ENCODE results near the gene RBPMS2. TPM values are rescaled to one million over a fixed set of nuclear protein-coding genes. Genes with fewer than 3 reads are reported as not detected.

RBPMS2 gene
- total and polyA plus RNA-seq, 5 donors = 380 to 503 (median 390) TPM

- 86% methylated on average over 3 of the region's 3 CpGs for WGBS
- Histone ChIP-seq H3K9me3 (ENCODE audit: control insufficient read depth, low read length) (no peaks in the 10 kb centered on the region), H3K4me3 (ENCODE audit: low read length) (no peak overlapping the region), H3K27me3 (ENCODE audit: control insufficient read depth, insufficient read depth) (no peaks in the 10 kb centered on the region), H3K4me1 (ENCODE audit: control insufficient read depth, insufficient read depth, low read length) (peaks cover 14% of the 10 kb centered on the region), H3K27ac (ENCODE audit: low read length) (no peak overlapping the region)
- DNase-seq (no peak), ATAC-seq (no peak)
- intact Hi-C loops (cut with DNase I) = no loop called here
These were observed 70.4 kb downstream of the RBPMS2 start for GRCh38 chr15:64705006-64705405.

- intact Hi-C loops (cut with DNase I) = no loop called here
- DNase-seq (no peak), ATAC-seq (peak; percentile 1)
- 50% methylated on average over 7 of the region's 7 CpGs for WGBS
- H3K9me3 ChIP-seq (ENCODE audit: control insufficient read depth, low read length) = no peaks in the 10 kb centered on the region
- no peaks in the 10 kb centered on the region for H3K27me3 ChIP-seq (ENCODE audit: control insufficient read depth, insufficient read depth)
- H3K27ac ChIP-seq (ENCODE audit: low read length) = peak overlapping the region; percentile 84
- H3K4me3 ChIP-seq (ENCODE audit: low read length) = peak overlapping the region; percentile 88
- peaks cover 21% of the 10 kb centered on the region for H3K4me1 ChIP-seq (ENCODE audit: control insufficient read depth, insufficient read depth, low read length)
These were observed 71.8 kb downstream of the RBPMS2 start for GRCh38 chr15:64703632-64703959.

GRCh38 chr15:64702816-64703631 lies 72.4 kb downstream of the RBPMS2 start:
- intact Hi-C loops (cut with DNase I) = no loop called here
- WGBS = under 1% methylated on average over 62 of the region's 62 CpGs
- Histone ChIP-seq H3K9me3 (ENCODE audit: control insufficient read depth, low read length) (no peaks in the 10 kb centered on the region), H3K4me1 (ENCODE audit: control insufficient read depth, insufficient read depth, low read length) (peaks cover 21% of the 10 kb centered on the region), H3K4me3 (ENCODE audit: low read length) (peak overlapping the region; percentile 88), H3K27me3 (ENCODE audit: control insufficient read depth, insufficient read depth) (no peaks in the 10 kb centered on the region), H3K27ac (ENCODE audit: low read length) (peak overlapping the region; percentile 84)
- peak; percentile 95 to 96 for ATAC-seq
- DNase-seq = peak; percentile 98 to 99 (median 99)

- Histone ChIP-seq H3K9me3 (ENCODE audit: control insufficient read depth, low read length) (no peaks in the 10 kb centered on the region), H3K4me3 (ENCODE audit: low read length) (peak overlapping the region; percentile 88), H3K27ac (ENCODE audit: low read length) (peak overlapping the region; percentile 70), H3K27me3 (ENCODE audit: control insufficient read depth, insufficient read depth) (no peaks in the 10 kb centered on the region), H3K4me1 (ENCODE audit: control insufficient read depth, insufficient read depth, low read length) (peaks cover 25% of the 10 kb centered on the region)
- 23% methylated on average over 5 of the region's 5 CpGs for WGBS
- ATAC-seq (no peak), DNase-seq (no peak)
- intact Hi-C loops (cut with DNase I) = no loop called here
These were observed 73.8 kb downstream of the RBPMS2 start for GRCh38 chr15:64701482-64702184.

- intact Hi-C loops (cut with DNase I) = no loop called here
- Histone ChIP-seq H3K27ac (ENCODE audit: low read length) (no peak overlapping the region), H3K4me3 (ENCODE audit: low read length) (peak overlapping the region; percentile 88), H3K27me3 (ENCODE audit: control insufficient read depth, insufficient read depth) (no peaks in the 10 kb centered on the region), H3K4me1 (ENCODE audit: control insufficient read depth, insufficient read depth, low read length) (peaks cover 25% of the 10 kb centered on the region), H3K9me3 (ENCODE audit: control insufficient read depth, low read length) (no peaks in the 10 kb centered on the region)
- ATAC-seq = no peak
- DNase-seq = no peak
- WGBS = 44% methylated on average over 3 of the region's 3 CpGs
These were observed 74.3 kb downstream of the RBPMS2 start for GRCh38 chr15:64701051-64701450.

- ATAC-seq (peak; percentile 44 to 58), DNase-seq (peak; percentile 47 to 84 (median 82))
- 15% methylated on average over 7 of the region's 7 CpGs for WGBS
- Histone ChIP-seq H3K4me3 (ENCODE audit: low read length) (peak overlapping the region; percentile 4), H3K27me3 (ENCODE audit: control insufficient read depth, insufficient read depth) (no peaks in the 10 kb centered on the region), H3K4me1 (ENCODE audit: control insufficient read depth, insufficient read depth, low read length) (peaks cover 26% of the 10 kb centered on the region), H3K9me3 (ENCODE audit: control insufficient read depth, low read length) (no peaks in the 10 kb centered on the region), H3K27ac (ENCODE audit: low read length) (peak overlapping the region; percentile 96)
- intact Hi-C loops (cut with DNase I) = no loop called here
These were observed 75.5 kb downstream of the RBPMS2 start for GRCh38 chr15:64699751-64700388.

- Histone ChIP-seq H3K9me3 (ENCODE audit: control insufficient read depth, low read length) (no peaks in the 10 kb centered on the region), H3K27ac (ENCODE audit: low read length) (peak overlapping the region; percentile 96), H3K27me3 (ENCODE audit: control insufficient read depth, insufficient read depth) (no peaks in the 10 kb centered on the region), H3K4me3 (ENCODE audit: low read length) (peak overlapping the region; percentile 16), H3K4me1 (ENCODE audit: control insufficient read depth, insufficient read depth, low read length) (peaks cover 28% of the 10 kb centered on the region)
- DNase-seq = no peak
- intact Hi-C loops (cut with DNase I) = no loop called here
- ATAC-seq = no peak
These were observed 76.6 kb downstream of the RBPMS2 start for GRCh38 chr15:64698823-64699222.

GRCh38 chr15:64697911-64698369 lies 77.4 kb downstream of the RBPMS2 start:
- intact Hi-C loops (cut with DNase I) = no loop called here
- WGBS = 44% methylated on average over 3 of the region's 3 CpGs
- H3K27me3 ChIP-seq (ENCODE audit: control insufficient read depth, insufficient read depth) = no peaks in the 10 kb centered on the region
- DNase-seq = no peak
- H3K9me3 ChIP-seq (ENCODE audit: control insufficient read depth, low read length) = no peaks in the 10 kb centered on the region
- no peak overlapping the region for H3K4me3 ChIP-seq (ENCODE audit: low read length)
- H3K4me1 ChIP-seq (ENCODE audit: control insufficient read depth, insufficient read depth, low read length) = peaks cover 31% of the 10 kb centered on the region
- peak overlapping the region; percentile 25 for H3K27ac ChIP-seq (ENCODE audit: low read length)
- no peak for ATAC-seq

- 56% methylated on average over 3 of the region's 3 CpGs for WGBS
- DNase-seq = no peak
- Histone ChIP-seq H3K9me3 (ENCODE audit: control insufficient read depth, low read length) (no peaks in the 10 kb centered on the region), H3K27ac (ENCODE audit: low read length) (no peak overlapping the region), H3K27me3 (ENCODE audit: control insufficient read depth, insufficient read depth) (no peaks in the 10 kb centered on the region), H3K4me1 (ENCODE audit: control insufficient read depth, insufficient read depth, low read length) (peaks cover 32% of the 10 kb centered on the region), H3K4me3 (ENCODE audit: low read length) (no peak overlapping the region)
- no peak for ATAC-seq
- intact Hi-C loops (cut with DNase I) = no loop called here
These were observed 78.9 kb downstream of the RBPMS2 start for GRCh38 chr15:64696481-64696880.

GRCh38 chr15:64695561-64695992 lies 79.8 kb downstream of the RBPMS2 start:
- Histone ChIP-seq H3K27me3 (ENCODE audit: control insufficient read depth, insufficient read depth) (no peaks in the 10 kb centered on the region), H3K27ac (ENCODE audit: low read length) (no peak overlapping the region), H3K4me1 (ENCODE audit: control insufficient read depth, insufficient read depth, low read length) (peaks cover 35% of the 10 kb centered on the region), H3K9me3 (ENCODE audit: control insufficient read depth, low read length) (no peaks in the 10 kb centered on the region), H3K4me3 (ENCODE audit: low read length) (no peak overlapping the region)
- no peak for ATAC-seq
- DNase-seq = no peak
- WGBS = 24% methylated on average over 6 of the region's 6 CpGs
- intact Hi-C loops (cut with DNase I) = no loop called here

GRCh38 chr15:64694816-64695215 lies 80.6 kb downstream of the RBPMS2 start:
- intact Hi-C loops (cut with DNase I) = no loop called here
- ATAC-seq (no peak), DNase-seq (no peak)
- H3K9me3 ChIP-seq (ENCODE audit: control insufficient read depth, low read length) = no peaks in the 10 kb centered on the region
- WGBS = 56% methylated on average over 2 of the region's 2 CpGs
- H3K4me1 ChIP-seq (ENCODE audit: control insufficient read depth, insufficient read depth, low read length) = peaks cover 31% of the 10 kb centered on the region
- no peak overlapping the region for H3K27ac ChIP-seq (ENCODE audit: low read length)
- H3K27me3 ChIP-seq (ENCODE audit: control insufficient read depth, insufficient read depth) = no peaks in the 10 kb centered on the region
- H3K4me3 ChIP-seq (ENCODE audit: low read length) = no peak overlapping the region

Measured in right cardiac atrium (tissue), 5 donors.